Activated T-cell treated with anti-CD3 and anti-CD28 coated beads for 48 hours (primary cell): ENCODE data around the gene ETS1.

Source experiments
- DNase-seq: peaks from one replicate; pipeline ENCODE4 v3.0.0-alpha.2; 2020; ENCODE audit warnings: low read depth

ETS1 gene

GRCh38 chr11:128587415-128587814 is at the start of gene ETS1:
TSS of gene ETS1 (minus strand) at chr11:128587558. CDS start at chr11:128573130, 14,428 bp downstream.
- DNase-seq = no peak

GRCh38 chr11:128634395-128634794 is 47.0 kb upstream of the ETS1 start:
- no peak for DNase-seq

- DNase-seq = no peak
Observed at GRCh38 chr11:128633384-128633965, 46.1 kb upstream of the ETS1 start.

- DNase-seq = no peak
Observed at GRCh38 chr11:128632141-128632791, 44.9 kb upstream of the ETS1 start.

GRCh38 chr11:128630367-128631230 is 43.2 kb upstream of the ETS1 start:
- DNase-seq = peak; percentile 86

GRCh38 chr11:128629516-128630106 is 42.3 kb upstream of the ETS1 start:
- DNase-seq = no peak

- DNase-seq = no peak
Observed at GRCh38 chr11:128628686-128629085, 41.3 kb upstream of the ETS1 start.

- DNase-seq = no peak
Observed at GRCh38 chr11:128628325-128628673, 40.9 kb upstream of the ETS1 start.

GRCh38 chr11:128627666-128628324 is 40.4 kb upstream of the ETS1 start:
- DNase-seq = no peak

GRCh38 chr11:128626913-128627665 is 39.7 kb upstream of the ETS1 start:
- no peak for DNase-seq

- no peak for DNase-seq
Observed at GRCh38 chr11:128625746-128626145, 38.4 kb upstream of the ETS1 start.

- DNase-seq = no peak
Observed at GRCh38 chr11:128625326-128625725, 38.0 kb upstream of the ETS1 start.

- DNase-seq = peak; percentile 35
Observed at GRCh38 chr11:128624269-128625175, 37.2 kb upstream of the ETS1 start.

- DNase-seq = no peak
Observed at GRCh38 chr11:128623091-128623490, 35.7 kb upstream of the ETS1 start.

- no peak for DNase-seq
Observed at GRCh38 chr11:128621601-128622501, 34.5 kb upstream of the ETS1 start.

GRCh38 chr11:128620309-128621100 is 33.1 kb upstream of the ETS1 start:
- DNase-seq = no peak

- no peak for DNase-seq
Observed at GRCh38 chr11:128619540-128620308, 32.4 kb upstream of the ETS1 start.

- DNase-seq = no peak
Observed at GRCh38 chr11:128619007-128619406, 31.6 kb upstream of the ETS1 start.
